Activated CD4-positive, alpha-beta T cell treated with anti-CD3 and anti-CD28 coated beads for 4 hours (primary cell): Measurements from ENCODE around the gene HOXD1.

ENCODE experiments used
- DNase-seq, 2 donors: peaks; one replicate each; pipeline ENCODE4 v3.0.0-alpha.2; 2020

The HOXD1 gene

GRCh38 chr2:176187899-176188773, at the start of gene HOXD1:
Gene HOXD1, plus strand, starts transcription at chr2:176188668. Its CDS starts 134 bp downstream, at chr2:176188802.
- DNase-seq = no peak

GRCh38 chr2:176138923-176139660, 49.4 kb upstream of the HOXD1 start:
- no peak for DNase-seq

GRCh38 chr2:176139661-176140512, 48.6 kb upstream of the HOXD1 start:
- no peak for DNase-seq

GRCh38 chr2:176140513-176141317, 47.8 kb upstream of the HOXD1 start:
- peak; percentile 37 to 40 for DNase-seq

- DNase-seq = no peak
These were observed 46.2 kb upstream of the HOXD1 start for GRCh38 chr2:176142281-176142680.

GRCh38 chr2:176145085-176145969, 43.1 kb upstream of the HOXD1 start:
- no peak for DNase-seq

- DNase-seq = no peak
These were observed 42.4 kb upstream of the HOXD1 start for GRCh38 chr2:176146101-176146500.

- no peak for DNase-seq
These were observed 41.8 kb upstream of the HOXD1 start for GRCh38 chr2:176146645-176147044.

GRCh38 chr2:176147210-176147799, 41.2 kb upstream of the HOXD1 start:
- DNase-seq = no peak

GRCh38 chr2:176147800-176148496, 40.5 kb upstream of the HOXD1 start:
- DNase-seq = no peak

- DNase-seq = no peak
These were observed 39.6 kb upstream of the HOXD1 start for GRCh38 chr2:176148751-176149421.

GRCh38 chr2:176149481-176149938, 39.0 kb upstream of the HOXD1 start:
- no peak for DNase-seq

GRCh38 chr2:176149939-176150583, 38.4 kb upstream of the HOXD1 start:
- no peak for DNase-seq

GRCh38 chr2:176150584-176151441, 37.7 kb upstream of the HOXD1 start:
- no peak for DNase-seq

GRCh38 chr2:176151442-176152287, 36.8 kb upstream of the HOXD1 start, which contains the start of gene HOXD4:
Gene HOXD4, plus strand, starts transcription at chr2:176151550. Its CDS starts 84 bp downstream, at chr2:176151634.
- DNase-seq = no peak

GRCh38 chr2:176152350-176153181, 35.9 kb upstream of the HOXD1 start:
- no peak for DNase-seq
